NCI-H1048 (cell line): ENCODE measurements around the gene LRRC55.
"Not testable (repeated sequence)": the region's sequence is repeated elsewhere in the genome, so short reads cannot be mapped to it uniquely, and the experiment has no call there.

Source experiments
- DNase-seq: peaks from one replicate; lab custom pipeline; 2025; lab: John Stamatoyannopoulos, UW

The LRRC55 gene

GRCh38 chr11:57161351-57161750 is 20.4 kb upstream of the LRRC55 start:
- DNase-seq = no peak

- no peak for DNase-seq
Measured at GRCh38 chr11:57162179-57162898, 19.4 kb upstream of the LRRC55 start.

GRCh38 chr11:57163160-57163868 is 18.4 kb upstream of the LRRC55 start:
- DNase-seq = no peak

- no peak for DNase-seq
Measured at GRCh38 chr11:57164317-57164716, 17.4 kb upstream of the LRRC55 start.

GRCh38 chr11:57167125-57167846 is 14.5 kb upstream of the LRRC55 start:
- DNase-seq = no peak

- DNase-seq = not testable (repeated sequence)
Measured at GRCh38 chr11:57169732-57170313, 11.9 kb upstream of the LRRC55 start.

- DNase-seq = no peak
Measured at GRCh38 chr11:57172031-57172430, 9.7 kb upstream of the LRRC55 start.

GRCh38 chr11:57174656-57175055 is 7.1 kb upstream of the LRRC55 start:
- no peak for DNase-seq

GRCh38 chr11:57175478-57175877 is 6.3 kb upstream of the LRRC55 start:
- DNase-seq = no peak

GRCh38 chr11:57178334-57178733 is 3.4 kb upstream of the LRRC55 start:
- no peak for DNase-seq

GRCh38 chr11:57179681-57180080 is 2.1 kb upstream of the LRRC55 start:
- no peak for DNase-seq

GRCh38 chr11:57180081-57180561 is 1.6 kb upstream of the LRRC55 start:
- DNase-seq = no peak

- no peak for DNase-seq
Measured at GRCh38 chr11:57180964-57181363, 789 bp upstream of the LRRC55 start.

- no peak for DNase-seq
Measured at GRCh38 chr11:57182896-57183295, 1.1 kb downstream of the LRRC55 start.

- DNase-seq = no peak
Measured at GRCh38 chr11:57190548-57190947, 8.8 kb downstream of the LRRC55 start.

- DNase-seq = no peak
Measured at GRCh38 chr11:57191311-57192219, 9.8 kb downstream of the LRRC55 start.

GRCh38 chr11:57192316-57192715 is 10.6 kb downstream of the LRRC55 start:
- DNase-seq = no peak

GRCh38 chr11:57196596-57196995 is 14.8 kb downstream of the LRRC55 start:
- no peak for DNase-seq

GRCh38 chr11:57197762-57198161 is 16.0 kb downstream of the LRRC55 start:
- no peak for DNase-seq

- DNase-seq = no peak
Measured at GRCh38 chr11:57199330-57199729, 17.6 kb downstream of the LRRC55 start.

- DNase-seq = no peak
Measured at GRCh38 chr11:57200917-57201316, 19.2 kb downstream of the LRRC55 start.
